Immature natural killer cell (primary cell): ENCODE measurements around the gene RRP1B. TPM values are rescaled to one million over a fixed set of nuclear protein-coding genes. Genes with fewer than 3 reads are reported as not detected.
A peak's percentile ranks its signal among the peaks of the same experiment; 100 is the strongest.
"Not testable (repeated sequence)": the region's sequence is repeated elsewhere in the genome, so short reads cannot be mapped to it uniquely, and the experiment has no call there.

ENCODE experiments used
- DNase-seq, 3 donors: peaks; one replicate each; pipeline ENCODE4 v3.0.0; 2022; ENCODE audit warnings: mixed read lengths in 1 of 3
- H3K27ac Mint-ChIP-seq, 6 donors: one replicate each; pipeline ENCODE4 v1.8.0; 2020; ENCODE audit warnings: mixed read lengths in 6 of 6, mild to moderate bottlenecking in 5 of 6, inconsistent platforms in 4 of 6, moderate library complexity in 3 of 6
- H3K27me3 Mint-ChIP-seq, 3 donors: one replicate each; pipeline ENCODE4 v1.8.0; 2020 to 2021; ENCODE audit warnings: low read depth in 3 of 3, mild to moderate bottlenecking in 3 of 3, mixed read lengths in 3 of 3, moderate library complexity in 3 of 3, inconsistent platforms in 1 of 3
- H3K36me3 Mint-ChIP-seq, 3 donors: one replicate each; pipeline ENCODE4 v1.8.0; 2020; ENCODE audit warnings: mixed read lengths in 3 of 3, inconsistent platforms in 2 of 3, mild to moderate bottlenecking in 2 of 3
- H3K4me1 Mint-ChIP-seq, 2 donors: one replicate each; pipeline ENCODE4 v1.8.0; 2020; ENCODE audit warnings: inconsistent platforms in 2 of 2, mild to moderate bottlenecking in 2 of 2, mixed read lengths in 2 of 2, moderate library complexity in 1 of 2
- H3K4me3 Mint-ChIP-seq, 5 donors: one replicate each; pipeline ENCODE4 v1.8.0; 2020; ENCODE audit warnings: mild to moderate bottlenecking in 5 of 5, mixed read lengths in 5 of 5, inconsistent platforms in 3 of 5, moderate library complexity in 3 of 5
- H3K9me3 Mint-ChIP-seq, 6 donors: one replicate each; pipeline ENCODE4 v1.8.0; 2020; ENCODE audit warnings: mild to moderate bottlenecking in 6 of 6, mixed read lengths in 6 of 6, inconsistent platforms in 4 of 6, moderate library complexity in 3 of 6
- polyA plus RNA-seq, 3 donors: library from polyadenylated mRNA; unstranded; fragments of 300-500 nt; fragmentation: Illumina TruSeq; gene quantifications; one replicate each; pipeline ENCODE4 v1.2.3, GENCODE V29; 2021

Gene RRP1B
- polyA plus RNA-seq, 3 donors from 2014 or later: 4.9 to 31.0 (median 10.2) TPM

DNA sequence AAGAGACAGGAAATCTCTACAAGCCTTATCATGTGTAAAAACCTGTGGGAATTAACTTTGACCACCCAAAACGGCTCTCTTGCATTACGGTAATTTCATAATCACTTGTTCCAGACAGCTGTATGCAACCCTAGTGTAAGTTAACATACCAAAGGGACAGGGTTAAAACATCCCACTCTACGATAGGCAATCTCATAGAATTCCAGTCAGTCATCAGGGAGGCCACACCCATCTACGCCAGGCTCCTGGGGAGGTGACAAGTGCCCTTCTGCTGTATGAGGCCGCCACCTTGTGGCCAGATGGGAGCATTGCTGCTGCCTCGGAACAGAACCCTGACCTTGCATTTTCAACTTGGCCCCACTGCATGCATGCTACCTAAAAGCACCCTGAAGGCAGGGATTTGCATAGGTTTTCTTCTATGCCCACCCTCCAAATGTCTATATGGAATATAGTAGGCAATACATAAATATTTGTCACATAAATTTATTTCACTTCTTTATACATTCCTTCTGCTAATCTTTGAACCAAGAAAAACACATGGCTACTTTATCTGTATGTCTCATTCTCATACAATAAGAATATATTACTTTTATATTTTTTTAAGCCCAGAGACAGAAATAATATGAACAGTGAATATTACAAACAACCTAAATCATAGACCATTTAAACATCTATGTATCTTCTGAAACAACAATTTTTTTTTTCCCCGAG is 12.7 kb upstream of the RRP1B start:
- H3K36me3 Mint-ChIP-seq: no peaks in the 10 kb centered on the region
- peak; percentile 79 to 83 (median 79) for DNase-seq
- H3K4me3 Mint-ChIP-seq: peak overlapping the region in 2 of 5 donors; percentile 33 to 51
- H3K9me3 Mint-ChIP-seq: no peaks in the 10 kb centered on the region
- peaks cover 13 to 16% of the 10 kb centered on the region in 2 donors for H3K4me1 Mint-ChIP-seq
- peaks cover 2 to 7% (median 5%) of the 10 kb centered on the region in 3 donors for H3K27me3 Mint-ChIP-seq
- H3K27ac Mint-ChIP-seq: peak overlapping the region in 2 of 6 donors; percentile 56 to 77

DNA sequence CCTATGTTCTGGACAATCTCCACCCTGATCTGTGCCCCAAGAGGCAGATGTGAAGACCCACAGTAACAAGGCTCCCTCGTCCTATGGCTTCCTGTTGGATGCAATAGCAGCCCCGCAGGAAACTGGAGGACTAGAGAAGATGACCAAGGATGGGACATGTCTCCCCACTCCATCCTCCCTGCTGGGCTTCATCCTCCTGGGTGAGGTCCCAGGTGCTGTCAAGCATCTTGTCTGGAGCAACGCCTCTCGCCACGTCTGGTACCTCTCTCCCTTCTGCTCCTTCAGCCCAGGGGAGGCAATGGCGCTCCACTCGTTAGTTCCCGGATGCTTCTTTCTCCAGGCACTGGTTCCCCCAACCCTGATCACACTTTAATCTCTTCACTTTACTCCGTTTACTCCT is 11.2 kb upstream of the RRP1B start:
- Mint-ChIP-seq H3K27me3 (peaks cover 2 to 7% (median 5%) of the 10 kb centered on the region in 3 donors), H3K4me3 (no peak overlapping the region), H3K9me3 (no peaks in the 10 kb centered on the region), H3K36me3 (no peaks in the 10 kb centered on the region), H3K27ac (peak overlapping the region in 1 of 6 donors; percentile 56), H3K4me1 (peaks cover 13 to 16% of the 10 kb centered on the region in 2 donors)
- no peak for DNase-seq

DNA sequence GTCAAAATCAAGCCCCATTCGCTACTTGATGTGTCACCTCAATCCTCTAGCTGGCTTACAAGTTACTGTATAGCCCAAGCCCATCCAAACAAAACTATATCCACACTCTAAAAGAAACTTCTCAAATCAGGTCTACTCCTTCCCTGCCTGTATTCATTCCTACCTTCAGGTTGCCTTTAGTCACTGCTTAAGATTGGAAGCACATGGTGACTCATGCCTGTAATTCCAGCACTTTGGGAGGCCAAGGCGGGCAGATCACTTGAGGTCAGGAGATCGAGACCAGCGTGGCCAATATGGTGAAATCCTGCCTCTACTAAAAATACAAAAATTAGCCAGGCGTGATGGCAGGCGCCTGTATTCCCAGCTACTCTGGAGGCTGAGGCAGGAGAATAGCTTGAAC is 7.4 kb upstream of the RRP1B start:
- not testable (repeated sequence) for H3K4me1 Mint-ChIP-seq, H3K9me3 Mint-ChIP-seq, DNase-seq, H3K4me3 Mint-ChIP-seq, H3K36me3 Mint-ChIP-seq
- H3K27ac Mint-ChIP-seq: peak overlapping the region in 1 of 6 donors; percentile 1
- H3K27me3 Mint-ChIP-seq: peaks cover 2 to 10% (median 6%) of the 10 kb centered on the region in 3 donors

DNA sequence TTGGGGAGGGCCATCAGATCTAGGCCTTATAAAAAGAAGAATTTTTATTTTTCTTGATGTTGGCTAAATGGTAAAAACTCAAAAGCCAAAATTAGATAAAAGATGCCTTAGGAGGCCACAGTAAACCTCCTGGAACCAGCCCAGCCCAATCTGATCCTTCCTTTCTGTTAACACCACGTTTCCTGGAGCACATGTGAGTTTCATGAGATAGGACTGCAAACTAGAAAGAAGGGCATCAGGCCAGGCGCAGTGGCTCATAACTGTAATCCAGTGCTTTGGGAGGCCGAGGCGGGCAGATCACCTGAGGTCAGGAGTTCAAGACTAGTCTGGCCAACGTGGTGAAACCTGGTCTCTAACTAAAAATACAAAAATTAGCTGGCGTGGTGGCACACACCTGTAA is 6.7 kb upstream of the RRP1B start:
- no peaks in the 10 kb centered on the region for H3K4me1 Mint-ChIP-seq

DNA sequence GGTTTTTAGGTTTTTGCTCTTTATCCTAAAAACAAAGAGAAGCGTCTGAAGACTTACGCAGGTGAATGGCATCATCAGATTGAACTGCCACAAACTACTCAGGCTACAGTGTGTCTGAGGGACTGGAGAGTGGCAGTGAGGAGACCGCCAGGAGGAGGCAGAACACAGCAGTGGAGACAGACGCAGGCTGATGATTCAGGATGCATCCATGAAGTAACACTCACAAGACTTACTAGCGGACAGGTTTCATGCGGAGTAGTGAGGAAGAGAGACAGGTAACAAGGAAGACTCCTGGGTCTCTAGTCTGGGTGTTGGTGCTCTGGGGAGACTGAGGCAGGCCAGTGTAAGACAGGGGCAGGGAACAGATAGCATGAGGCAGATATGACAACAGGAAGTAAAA is 5.7 kb upstream of the RRP1B start:
- Mint-ChIP-seq H3K36me3 (no peaks in the 10 kb centered on the region), H3K4me1 (no peaks in the 10 kb centered on the region), H3K9me3 (no peaks in the 10 kb centered on the region), H3K27ac (peak overlapping the region in 1 of 6 donors; percentile 5), H3K27me3 (peaks cover 0 to 10% (median 6%) of the 10 kb centered on the region in 3 donors), H3K4me3 (no peak overlapping the region)
- no peak for DNase-seq

More for the DNA sequence above, 6.7 kb upstream of the RRP1B start:
- DNase-seq: no peak
- no peak overlapping the region for H3K4me3 Mint-ChIP-seq
- H3K27me3 Mint-ChIP-seq: peaks cover 2 to 14% (median 6%) of the 10 kb centered on the region in 3 donors
- no peaks in the 10 kb centered on the region for H3K9me3 Mint-ChIP-seq
- no peak overlapping the region for H3K27ac Mint-ChIP-seq
- H3K36me3 Mint-ChIP-seq: no peaks in the 10 kb centered on the region

DNA sequence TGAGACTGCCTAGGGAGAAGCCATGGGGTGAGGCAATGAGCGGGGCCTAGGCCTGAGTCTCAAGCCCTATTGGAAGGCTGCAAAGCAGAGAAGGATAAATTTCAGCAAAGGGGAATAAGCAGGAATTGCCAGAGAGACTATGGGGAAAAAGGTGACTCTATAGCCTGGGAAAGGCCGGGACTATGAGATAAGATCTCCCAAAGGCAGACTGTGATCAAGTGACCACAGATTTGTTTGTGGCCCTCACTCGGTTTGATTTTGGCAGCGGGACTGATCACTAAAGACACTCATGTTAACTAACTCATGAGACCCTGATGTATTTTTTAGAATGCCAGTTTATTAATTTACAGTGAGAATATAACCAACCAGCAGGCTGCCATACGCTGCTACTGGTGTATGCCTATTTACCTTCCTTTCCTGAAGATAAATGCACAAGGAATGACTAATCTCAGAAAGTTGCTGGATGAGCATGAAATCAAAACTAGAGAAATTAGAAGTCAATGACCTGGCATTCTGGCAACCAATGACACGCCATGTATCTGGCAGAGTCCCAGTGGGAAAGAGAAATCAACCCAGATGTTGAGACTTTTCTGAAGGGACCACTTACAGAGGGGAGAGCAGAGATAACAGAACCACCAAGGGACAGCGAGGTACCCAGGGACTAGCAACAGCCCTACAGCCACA is 4.4 kb upstream of the RRP1B start:
- Mint-ChIP-seq H3K27ac (no peak overlapping the region), H3K4me3 (peak overlapping the region in 1 of 5 donors; percentile 3), H3K4me1 (peaks cover 3 to 7% of the 10 kb centered on the region in 2 donors), H3K27me3 (peaks cover 3 to 15% (median 3%) of the 10 kb centered on the region in 3 donors), H3K9me3 (no peaks in the 10 kb centered on the region), H3K36me3 (no peaks in the 10 kb centered on the region)
- no peak for DNase-seq

DNA sequence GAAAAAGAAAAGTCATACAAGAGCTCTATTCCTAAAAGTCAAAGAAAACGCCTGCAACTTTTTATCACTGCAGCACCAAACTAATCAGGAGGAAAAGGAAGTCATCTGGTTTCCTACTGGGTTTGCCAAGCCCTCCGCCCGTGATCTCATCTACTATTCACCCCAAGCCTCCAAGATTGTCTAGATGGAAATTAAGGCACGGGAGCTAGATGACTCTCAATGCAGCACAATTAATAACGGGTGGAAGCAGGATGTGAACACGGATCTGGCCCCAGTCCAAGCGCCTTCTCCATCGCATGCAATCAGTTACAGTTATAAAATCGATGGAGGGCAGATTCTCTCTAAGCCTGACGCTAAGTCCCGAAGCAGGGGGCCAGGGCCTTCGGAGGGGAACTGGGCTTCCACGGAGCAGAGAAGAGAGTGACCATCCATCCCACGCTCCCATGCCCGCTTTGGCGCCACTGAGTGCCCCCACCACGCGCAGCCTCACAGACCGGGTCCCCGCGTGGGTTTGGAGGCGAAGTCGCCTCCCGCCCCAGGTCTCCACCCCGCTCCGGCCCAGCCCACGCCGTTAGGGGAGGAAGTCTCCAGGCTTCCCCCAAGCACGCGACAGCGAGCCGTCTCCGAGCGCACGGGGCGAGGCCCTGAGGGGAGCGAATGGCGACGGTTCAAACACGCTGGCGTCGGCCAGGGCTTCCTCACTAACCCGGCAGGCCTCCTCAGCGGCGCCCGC is 1.8 kb upstream of the RRP1B start:
- DNase-seq: no peak
- Mint-ChIP-seq H3K36me3 (no peaks in the 10 kb centered on the region), H3K4me1 (peaks cover 29% of the 10 kb centered on the region in 2 donors), H3K27ac (peak overlapping the region in 3 of 6 donors; percentile 12 to 38 (median 19)), H3K9me3 (no peaks in the 10 kb centered on the region), H3K27me3 (peaks cover 2 to 19% (median 9%) of the 10 kb centered on the region in 3 donors), H3K4me3 (peak overlapping the region in 4 of 5 donors; percentile 0 to 55 (median 41))

DNA sequence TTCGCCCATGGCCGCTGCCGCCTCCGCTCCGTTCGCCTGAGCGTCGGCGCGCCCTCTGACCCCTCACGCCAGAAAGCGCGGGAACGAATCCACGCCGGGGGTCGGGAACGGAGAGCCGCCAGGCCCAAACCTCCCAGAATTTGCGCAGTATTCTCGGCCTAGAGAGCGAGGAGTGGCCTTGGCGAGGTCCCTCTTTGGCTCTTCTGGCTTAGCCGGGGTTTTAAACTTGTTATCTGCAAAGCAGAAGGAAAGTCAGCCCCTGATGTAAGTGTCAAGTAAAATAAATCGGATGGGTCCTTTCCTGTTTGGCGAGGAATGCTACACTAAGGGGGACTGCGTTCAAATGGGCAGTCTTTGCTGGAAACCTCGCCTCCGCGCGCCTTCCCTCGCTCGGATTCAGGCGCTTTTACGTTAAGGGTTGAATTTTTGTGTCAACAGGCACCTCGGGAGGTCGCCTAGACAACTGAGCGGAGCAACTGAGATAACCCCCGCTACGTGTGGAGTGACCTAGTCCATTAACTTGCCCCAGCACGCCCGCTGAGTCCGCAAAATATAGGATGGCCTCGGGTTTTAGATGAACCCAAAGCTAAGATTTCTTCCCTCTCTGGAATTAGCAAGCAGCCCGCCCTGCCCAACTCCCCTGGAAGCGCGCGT is 1.1 kb upstream of the RRP1B start:
- H3K9me3 Mint-ChIP-seq: no peaks in the 10 kb centered on the region
- H3K27ac Mint-ChIP-seq: no peak overlapping the region
- DNase-seq: no peak
- H3K36me3 Mint-ChIP-seq: no peaks in the 10 kb centered on the region
- H3K27me3 Mint-ChIP-seq: peaks cover 2 to 19% (median 9%) of the 10 kb centered on the region in 3 donors
- peak overlapping the region in 3 of 5 donors; percentile 35 to 64 (median 38) for H3K4me3 Mint-ChIP-seq
- H3K4me1 Mint-ChIP-seq: peaks cover 29 to 32% of the 10 kb centered on the region in 2 donors

DNA sequence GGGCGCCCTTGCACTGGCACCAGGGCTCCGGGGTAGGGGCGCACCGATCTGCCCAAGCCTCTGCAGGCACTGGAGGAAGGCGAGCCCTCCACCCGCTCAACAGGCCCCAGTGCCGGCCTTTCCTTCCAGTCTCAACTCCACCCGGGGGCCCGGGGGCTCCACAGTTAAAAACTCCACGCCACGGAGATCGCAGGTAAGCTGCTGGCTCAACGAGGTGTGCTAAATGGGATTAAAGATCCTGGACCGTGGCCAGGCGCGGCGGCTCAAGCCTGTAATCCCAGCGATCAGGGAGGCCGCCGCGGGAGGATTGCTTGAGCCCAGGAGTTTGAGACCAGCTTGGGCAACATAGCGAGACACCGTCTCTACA is 608 bp upstream of the RRP1B start:
- H3K36me3 Mint-ChIP-seq: peaks cover 0 to under 1% (median 0%) of the 10 kb centered on the region in 3 donors
- H3K27me3 Mint-ChIP-seq: peaks cover 2 to 16% (median 9%) of the 10 kb centered on the region in 3 donors
- DNase-seq: no peak
- H3K27ac Mint-ChIP-seq: peak overlapping the region; percentile 85 to 91 (median 87)
- H3K9me3 Mint-ChIP-seq: no peaks in the 10 kb centered on the region
- H3K4me1 Mint-ChIP-seq: peaks cover 29 to 32% of the 10 kb centered on the region in 2 donors
- peak overlapping the region; percentile 74 to 81 (median 78) for H3K4me3 Mint-ChIP-seq

DNA sequence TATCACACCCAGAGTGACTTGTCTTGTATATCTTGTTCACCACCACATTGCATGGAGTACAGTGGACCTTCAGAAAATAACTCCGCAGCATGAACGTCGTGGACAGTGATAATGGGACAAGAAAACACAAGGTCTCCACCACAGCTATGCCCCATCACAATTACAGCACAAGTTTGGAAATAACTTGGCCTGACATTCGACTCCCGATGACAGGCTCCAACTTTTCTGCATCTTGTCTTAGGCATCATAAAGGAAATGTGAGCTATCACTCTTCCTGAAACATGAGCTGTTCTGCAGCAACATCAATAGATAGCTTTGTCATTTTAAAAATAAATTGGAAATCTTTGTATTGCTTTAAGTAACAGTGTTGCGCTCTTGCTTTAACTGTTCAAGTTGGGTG is 2.9 kb downstream of the RRP1B start:
- H3K9me3 Mint-ChIP-seq: no peaks in the 10 kb centered on the region
- no peak overlapping the region for H3K27ac Mint-ChIP-seq
- H3K4me1 Mint-ChIP-seq: peaks cover 36 to 52% of the 10 kb centered on the region in 2 donors
- H3K27me3 Mint-ChIP-seq: peaks cover 0 to 10% (median 9%) of the 10 kb centered on the region in 3 donors
- DNase-seq: no peak
- peak overlapping the region in 1 of 5 donors; percentile 2 for H3K4me3 Mint-ChIP-seq
- peaks cover 11 to 18% (median 16%) of the 10 kb centered on the region in 3 donors for H3K36me3 Mint-ChIP-seq

DNA sequence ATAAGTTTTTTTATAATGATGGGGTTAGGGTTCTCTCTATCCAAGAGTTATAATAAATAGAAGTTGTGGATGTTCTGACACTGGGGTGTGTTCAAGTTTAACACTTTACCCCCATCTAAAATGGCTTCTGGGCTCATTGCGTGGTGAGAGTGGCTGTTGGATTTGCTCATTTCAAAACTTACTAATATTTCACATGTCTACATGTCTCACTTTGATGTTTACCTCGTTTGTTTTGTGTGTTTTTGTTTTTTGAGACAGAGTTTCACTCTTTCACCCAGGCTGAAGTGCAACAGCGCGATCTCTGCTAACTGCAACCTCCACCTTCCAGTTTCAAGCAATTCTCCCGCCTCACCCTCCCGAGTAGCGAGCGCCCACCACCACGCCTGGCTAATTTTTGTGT is 3.7 kb downstream of the RRP1B start:
- Mint-ChIP-seq H3K4me3 (no peak overlapping the region), H3K4me1 (peaks cover 38 to 56% of the 10 kb centered on the region in 2 donors), H3K27ac (no peak overlapping the region), H3K27me3 (peaks cover 0 to 10% (median 9%) of the 10 kb centered on the region in 3 donors), H3K9me3 (no peaks in the 10 kb centered on the region), H3K36me3 (peaks cover 11 to 18% (median 16%) of the 10 kb centered on the region in 3 donors)
- DNase-seq: no peak

DNA sequence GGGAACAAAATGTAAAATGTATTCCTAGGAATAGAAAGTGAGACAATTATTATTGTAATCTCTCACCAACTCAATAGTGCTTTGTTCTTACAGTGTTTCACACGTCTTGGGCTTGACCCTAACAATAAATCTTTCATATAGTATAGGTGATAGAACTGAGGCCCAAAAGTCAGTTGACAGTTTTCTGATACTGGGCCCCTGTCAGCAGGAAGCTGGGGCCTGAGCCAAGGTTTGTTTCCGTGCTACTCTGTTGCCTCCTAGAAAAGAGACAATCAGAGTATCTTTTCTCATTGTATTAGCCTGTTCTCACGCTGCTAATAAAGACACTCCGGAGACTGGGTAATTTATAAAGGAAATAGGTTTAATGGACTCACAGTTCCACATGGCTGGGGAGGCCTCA is 5.0 kb downstream of the RRP1B start:
- Mint-ChIP-seq H3K4me3 (no peak overlapping the region), H3K27me3 (peaks cover 0 to 7% (median 7%) of the 10 kb centered on the region in 3 donors), H3K4me1 (peaks cover 34 to 56% of the 10 kb centered on the region in 2 donors), H3K27ac (no peak overlapping the region), H3K9me3 (no peaks in the 10 kb centered on the region), H3K36me3 (peaks cover 11 to 18% (median 16%) of the 10 kb centered on the region in 3 donors)
- DNase-seq: no peak

DNA sequence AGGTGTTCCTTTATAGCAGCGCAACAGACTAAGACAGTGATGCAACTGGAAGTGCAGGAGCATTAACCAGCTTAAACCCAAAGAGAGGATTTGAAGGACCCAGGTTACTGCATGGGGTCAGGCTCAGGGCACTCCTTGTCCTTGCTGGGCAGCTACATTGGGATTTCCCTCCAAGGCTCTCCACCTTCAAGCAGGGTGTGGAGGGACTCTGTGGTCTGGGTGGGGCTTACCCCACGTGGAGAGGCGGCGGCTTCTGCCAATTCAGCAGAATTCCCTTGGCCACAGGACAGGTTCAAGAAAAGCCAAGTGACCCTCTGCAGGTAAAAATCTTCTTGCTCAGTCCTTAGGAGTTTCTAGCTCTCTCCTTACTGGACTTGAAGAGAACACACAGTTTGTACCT is 6.5 kb downstream of the RRP1B start:
- Mint-ChIP-seq H3K27ac (no peak overlapping the region), H3K4me3 (no peak overlapping the region), H3K27me3 (no peaks in the 10 kb centered on the region), H3K4me1 (peaks cover 23 to 44% of the 10 kb centered on the region in 2 donors), H3K9me3 (no peaks in the 10 kb centered on the region), H3K36me3 (peaks cover 16 to 18% (median 16%) of the 10 kb centered on the region in 3 donors)
- no peak for DNase-seq
